ENCODE data around the gene OR2J2.
"Not testable (repeated sequence)": the region's sequence is repeated elsewhere in the genome, so short reads cannot be mapped to it uniquely, and the experiment has no call there.

Gene OR2J2

GRCh38 chr6:29218056-29218455 lies 47.3 kb downstream of the OR2J2 start:
- not testable (repeated sequence) for H3K4me3 ChIP-seq (ENCODE audit: low read depth, low read length); H3K27ac ChIP-seq (ENCODE audit: low read depth, low read length); H3K27me3 ChIP-seq (ENCODE audit: insufficient read depth, low read length); H3K36me3 ChIP-seq (ENCODE audit: insufficient read depth, low read length); H3K4me1 ChIP-seq (ENCODE audit: control insufficient read depth, insufficient read depth, low read length, unreplicated experiment); H3K79me2 ChIP-seq (ENCODE audit: control insufficient read depth, insufficient read depth, low read length, unreplicated experiment); H2AFZ ChIP-seq (ENCODE audit: low read length, unreplicated experiment)
